ENCODE results near the gene NIPAL4. TPM values are rescaled to one million over a fixed set of nuclear protein-coding genes. Genes with fewer than 3 reads are reported as not detected.
A peak's percentile ranks its signal among the peaks of the same experiment; 100 is the strongest.

The NIPAL4 gene
- total RNA-seq, 3 donors from 2014 or later: under 0.01 to 0.29 (median 0.16) TPM

GRCh38 chr5:157443041-157443549 lies 16.9 kb upstream of the NIPAL4 start:
- Histone ChIP-seq H3K9me3 (no peaks in the 10 kb centered on the region), H3K27ac (no peak overlapping the region), H3K4me3 (no peak overlapping the region), H3K36me3 (no peaks in the 10 kb centered on the region), H3K27me3 (no peaks in the 10 kb centered on the region), H3K4me1 (no peaks in the 10 kb centered on the region)
- intact Hi-C loops (cut with DNase I; ENCODE audit: low total_unique reads): no loop called here
- DNase-seq (ENCODE audit: low spot score in 2 of 2): no peak
- TF ChIP-seq POLR2A (IDR thresholded peaks at IDR 0.05): no peak
- TF ChIP-seq, protein P1, sequence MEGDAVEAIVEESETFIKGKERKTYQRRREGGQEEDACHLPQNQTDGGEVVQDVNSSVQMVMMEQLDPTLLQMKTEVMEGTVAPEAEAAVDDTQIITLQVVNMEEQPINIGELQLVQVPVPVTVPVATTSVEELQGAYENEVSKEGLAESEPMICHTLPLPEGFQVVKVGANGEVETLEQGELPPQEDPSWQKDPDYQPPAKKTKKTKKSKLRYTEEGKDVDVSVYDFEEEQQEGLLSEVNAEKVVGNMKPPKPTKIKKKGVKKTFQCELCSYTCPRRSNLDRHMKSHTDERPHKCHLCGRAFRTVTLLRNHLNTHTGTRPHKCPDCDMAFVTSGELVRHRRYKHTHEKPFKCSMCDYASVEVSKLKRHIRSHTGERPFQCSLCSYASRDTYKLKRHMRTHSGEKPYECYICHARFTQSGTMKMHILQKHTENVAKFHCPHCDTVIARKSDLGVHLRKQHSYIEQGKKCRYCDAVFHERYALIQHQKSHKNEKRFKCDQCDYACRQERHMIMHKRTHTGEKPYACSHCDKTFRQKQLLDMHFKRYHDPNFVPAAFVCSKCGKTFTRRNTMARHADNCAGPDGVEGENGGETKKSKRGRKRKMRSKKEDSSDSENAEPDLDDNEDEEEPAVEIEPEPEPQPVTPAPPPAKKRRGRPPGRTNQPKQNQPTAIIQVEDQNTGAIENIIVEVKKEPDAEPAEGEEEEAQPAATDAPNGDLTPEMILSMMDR (IDR thresholded peaks at IDR 0.05): no peak
- TF ChIP-seq POLR2AphosphoS5 (IDR thresholded peaks at IDR 0.05): no peak

DNA sequence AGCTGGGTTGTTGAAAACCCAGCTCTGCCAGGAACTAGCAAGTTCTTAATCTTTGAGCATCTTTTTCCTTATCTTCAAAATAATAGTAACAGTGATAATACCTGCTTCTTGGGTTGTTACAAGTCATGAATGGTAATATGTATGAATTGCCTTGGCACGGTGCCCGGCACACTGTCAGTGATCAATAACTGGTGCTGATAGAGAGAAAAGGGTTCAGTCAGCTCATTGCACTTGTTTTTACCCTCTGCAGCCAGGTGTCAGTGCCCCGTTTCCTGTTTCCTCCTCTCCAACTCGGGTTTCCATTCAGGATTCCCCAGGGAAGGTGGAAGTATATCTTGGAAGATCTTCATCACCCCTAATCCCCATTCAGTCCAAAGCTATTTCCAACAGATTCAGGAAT lies 15.8 kb upstream of the NIPAL4 start:
- H3K27me3 ChIP-seq: no peaks in the 10 kb centered on the region
- intact Hi-C loops (cut with DNase I; ENCODE audit: low total_unique reads): no loop called here
- H3K9me3 ChIP-seq: no peaks in the 10 kb centered on the region
- no peak for DNase-seq (ENCODE audit: low spot score in 2 of 2)
- no peak for TF ChIP-seq POLR2AphosphoS5 (IDR thresholded peaks at IDR 0.05)
- no peak overlapping the region for H3K4me3 ChIP-seq
- H3K27ac ChIP-seq: no peak overlapping the region
- H3K36me3 ChIP-seq: no peaks in the 10 kb centered on the region
- no peaks in the 10 kb centered on the region for H3K4me1 ChIP-seq

DNA sequence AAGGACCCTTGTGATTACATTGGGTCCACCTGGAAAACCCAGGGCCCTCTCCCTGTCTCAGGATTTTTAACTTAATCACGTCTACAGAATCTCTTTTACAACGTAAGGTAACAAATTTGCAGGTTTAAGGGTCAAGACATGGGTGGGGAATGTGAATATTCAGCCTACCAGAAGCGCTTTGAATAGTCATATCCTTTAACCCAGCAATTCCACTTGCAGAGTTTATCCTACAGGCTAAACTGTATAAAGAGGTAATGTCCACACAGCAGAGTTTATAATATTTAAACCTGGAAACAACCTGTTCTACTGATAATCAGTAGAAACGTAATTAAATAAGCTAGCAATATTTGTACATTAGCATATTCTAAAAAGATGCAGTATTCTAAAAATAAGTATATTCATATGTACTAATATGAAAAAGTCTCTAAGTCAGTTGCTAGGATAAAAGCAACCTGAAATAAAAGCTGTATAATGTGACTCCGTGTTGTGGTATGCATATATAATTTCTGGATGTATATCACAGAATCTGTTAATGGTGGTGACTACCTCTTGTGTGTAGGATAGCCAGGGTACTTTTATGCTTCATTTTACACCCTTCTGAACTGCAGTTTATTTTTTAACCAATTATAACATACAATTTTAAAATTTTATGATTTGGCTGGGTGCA lies 14.1 kb upstream of the NIPAL4 start:
- Histone ChIP-seq H3K36me3 (no peaks in the 10 kb centered on the region), H3K27ac (no peak overlapping the region), H3K27me3 (no peaks in the 10 kb centered on the region), H3K4me3 (no peak overlapping the region), H3K9me3 (no peaks in the 10 kb centered on the region), H3K4me1 (no peaks in the 10 kb centered on the region)
- DNase-seq (ENCODE audit: low spot score in 2 of 2): no peak
- intact Hi-C loops (cut with DNase I; ENCODE audit: low total_unique reads): no loop called here
- TF ChIP-seq POLR2A (IDR thresholded peaks at IDR 0.05): no peak

DNA sequence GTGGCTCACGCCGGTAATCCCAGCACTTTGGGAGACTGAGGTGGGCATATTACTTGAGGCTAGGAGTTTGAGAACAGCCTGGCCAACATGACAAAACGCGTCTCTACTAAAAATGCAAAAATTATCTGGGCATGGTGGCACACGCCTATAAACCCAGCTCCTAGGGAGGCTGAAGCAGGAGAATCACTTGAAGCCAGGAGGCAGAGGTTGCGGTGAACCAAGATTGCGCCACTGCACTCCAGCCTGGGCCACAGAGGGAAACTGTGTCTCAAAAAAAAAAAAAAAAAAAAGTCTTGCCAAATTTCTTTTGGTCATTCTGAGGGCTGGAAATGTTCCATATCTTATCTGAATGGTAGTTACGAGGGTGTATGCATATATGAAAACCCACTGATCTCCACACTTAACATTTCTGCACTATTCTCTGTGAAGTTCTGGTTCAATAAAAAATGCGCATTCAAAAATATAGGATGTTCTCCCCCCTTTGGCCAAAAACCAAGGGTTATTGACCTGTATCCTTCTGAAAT lies 13.5 kb upstream of the NIPAL4 start:
- H3K9me3 ChIP-seq: no peaks in the 10 kb centered on the region
- TF ChIP-seq POLR2AphosphoS5 (IDR thresholded peaks at IDR 0.05): no peak
- TF ChIP-seq, protein P1 (IDR thresholded peaks at IDR 0.05): no peak
- TF ChIP-seq POLR2A (IDR thresholded peaks at IDR 0.05): no peak
- H3K4me3 ChIP-seq: no peak overlapping the region
- intact Hi-C loops (cut with DNase I; ENCODE audit: low total_unique reads): no loop called here
- DNase-seq (ENCODE audit: low spot score in 2 of 2): no peak
- no peaks in the 10 kb centered on the region for H3K36me3 ChIP-seq
- H3K4me1 ChIP-seq: no peaks in the 10 kb centered on the region
- H3K27ac ChIP-seq: no peak overlapping the region
- H3K27me3 ChIP-seq: no peaks in the 10 kb centered on the region

GRCh38 chr5:157447201-157447637 lies 12.8 kb upstream of the NIPAL4 start:
- intact Hi-C loops (cut with DNase I; ENCODE audit: low total_unique reads): no loop called here
- Histone ChIP-seq H3K36me3 (no peaks in the 10 kb centered on the region), H3K4me3 (no peak overlapping the region), H3K9me3 (no peaks in the 10 kb centered on the region), H3K27ac (peak overlapping the region; percentile 41 to 55), H3K27me3 (no peaks in the 10 kb centered on the region), H3K4me1 (no peaks in the 10 kb centered on the region)
- peak in 1 of 2 donors; percentile 24 for DNase-seq (ENCODE audit: low spot score in 2 of 2)
- no peak for TF ChIP-seq POLR2AphosphoS5 (IDR thresholded peaks at IDR 0.05)
- TF ChIP-seq, protein P1 (IDR thresholded peaks at IDR 0.05): no peak
- no peak for TF ChIP-seq POLR2A (IDR thresholded peaks at IDR 0.05)

GRCh38 chr5:157449011-157449723 lies 10.8 kb upstream of the NIPAL4 start:
- peak in 1 of 2 donors; percentile 27 for DNase-seq (ENCODE audit: low spot score in 2 of 2)
- Histone ChIP-seq H3K27me3 (no peaks in the 10 kb centered on the region), H3K9me3 (no peaks in the 10 kb centered on the region), H3K4me1 (no peaks in the 10 kb centered on the region), H3K36me3 (no peaks in the 10 kb centered on the region), H3K4me3 (no peak overlapping the region), H3K27ac (peak overlapping the region in 1 of 2 donors; percentile 30)
- TF ChIP-seq POLR2AphosphoS5 (IDR thresholded peaks at IDR 0.05) (no peak), POLR2A (IDR thresholded peaks at IDR 0.05) (no peak)
- TF ChIP-seq, protein P1 (IDR thresholded peaks at IDR 0.05): no peak
- intact Hi-C loops (cut with DNase I; ENCODE audit: low total_unique reads): no loop called here
